ENCODE data around the gene KISS1.

DNA sequence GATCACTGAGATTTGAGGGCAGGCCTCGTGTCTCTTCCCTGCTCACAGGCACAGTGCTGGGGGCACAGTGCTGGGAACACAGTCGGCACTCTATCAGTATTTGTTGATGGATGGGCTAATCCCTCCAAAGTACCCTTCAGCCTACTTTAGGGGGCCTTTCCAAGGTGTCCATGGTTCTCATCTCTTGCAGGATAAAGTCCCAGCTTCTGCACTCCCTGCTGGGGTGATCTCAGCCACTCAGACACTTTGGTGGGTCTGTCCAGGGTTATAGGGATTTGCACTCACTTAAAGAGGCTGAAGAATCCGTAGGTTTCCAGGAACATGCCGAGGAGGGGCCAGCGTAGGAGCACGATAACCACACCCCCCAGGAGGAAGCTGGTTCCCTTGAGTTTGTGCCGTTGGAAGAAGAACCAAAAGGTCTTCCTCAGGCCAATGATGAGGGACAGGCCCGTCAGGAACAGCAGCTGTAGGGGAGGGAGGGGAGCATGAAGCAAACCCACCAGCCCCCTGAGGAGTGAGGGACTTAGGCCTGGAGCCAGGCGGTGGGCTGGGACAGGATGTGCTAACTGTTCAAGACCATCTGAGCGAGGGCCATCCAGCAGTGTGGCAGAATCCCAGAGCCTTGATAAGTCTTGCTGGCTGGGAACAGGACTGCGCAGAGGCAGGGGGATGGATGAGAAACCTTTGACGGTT lies 5.2 kb upstream of the KISS1 start:
- TF ChIP-seq SIN3A (IDR thresholded peaks at IDR 0.05; ENCODE audit: borderline replicate concordance, insufficient read depth, low read length), result no peak
- TF ChIP-seq, protein P1, sequence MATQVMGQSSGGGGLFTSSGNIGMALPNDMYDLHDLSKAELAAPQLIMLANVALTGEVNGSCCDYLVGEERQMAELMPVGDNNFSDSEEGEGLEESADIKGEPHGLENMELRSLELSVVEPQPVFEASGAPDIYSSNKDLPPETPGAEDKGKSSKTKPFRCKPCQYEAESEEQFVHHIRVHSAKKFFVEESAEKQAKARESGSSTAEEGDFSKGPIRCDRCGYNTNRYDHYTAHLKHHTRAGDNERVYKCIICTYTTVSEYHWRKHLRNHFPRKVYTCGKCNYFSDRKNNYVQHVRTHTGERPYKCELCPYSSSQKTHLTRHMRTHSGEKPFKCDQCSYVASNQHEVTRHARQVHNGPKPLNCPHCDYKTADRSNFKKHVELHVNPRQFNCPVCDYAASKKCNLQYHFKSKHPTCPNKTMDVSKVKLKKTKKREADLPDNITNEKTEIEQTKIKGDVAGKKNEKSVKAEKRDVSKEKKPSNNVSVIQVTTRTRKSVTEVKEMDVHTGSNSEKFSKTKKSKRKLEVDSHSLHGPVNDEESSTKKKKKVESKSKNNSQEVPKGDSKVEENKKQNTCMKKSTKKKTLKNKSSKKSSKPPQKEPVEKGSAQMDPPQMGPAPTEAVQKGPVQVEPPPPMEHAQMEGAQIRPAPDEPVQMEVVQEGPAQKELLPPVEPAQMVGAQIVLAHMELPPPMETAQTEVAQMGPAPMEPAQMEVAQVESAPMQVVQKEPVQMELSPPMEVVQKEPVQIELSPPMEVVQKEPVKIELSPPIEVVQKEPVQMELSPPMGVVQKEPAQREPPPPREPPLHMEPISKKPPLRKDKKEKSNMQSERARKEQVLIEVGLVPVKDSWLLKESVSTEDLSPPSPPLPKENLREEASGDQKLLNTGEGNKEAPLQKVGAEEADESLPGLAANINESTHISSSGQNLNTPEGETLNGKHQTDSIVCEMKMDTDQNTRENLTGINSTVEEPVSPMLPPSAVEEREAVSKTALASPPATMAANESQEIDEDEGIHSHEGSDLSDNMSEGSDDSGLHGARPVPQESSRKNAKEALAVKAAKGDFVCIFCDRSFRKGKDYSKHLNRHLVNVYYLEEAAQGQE (IDR thresholded peaks at IDR 0.05; ENCODE audit: insufficient read depth in 1 of 2, low read depth in 2 of 2, low read length in 2 of 2), result no peak
- TF ChIP-seq TAF1 (IDR thresholded peaks at IDR 0.05; ENCODE audit: borderline replicate concordance, insufficient read depth, low read length), result no peak
- no peak for TF ChIP-seq POLR2AphosphoS5 (IDR thresholded peaks at IDR 0.05; ENCODE audit: low read depth, low read length)
- no peak for TF ChIP-seq FOXP2 (optimal IDR thresholded peaks at IDR 0.05; ENCODE audit: borderline replicate concordance, extremely low read depth, extremely low read length, insufficient read depth)
